T-helper 17 cell (primary cell): ENCODE measurements around the gene RAD51AP1. TPM values are rescaled to one million over a fixed set of nuclear protein-coding genes. Genes with fewer than 3 reads are reported as not detected.

Experiments used
- ATAC-seq: fragments of 150-1000 bp; cut with Tn5 transposase; 2 replicates; pipeline ENCODE4 v1.10.0; 2021; ENCODE audit warnings: mild to moderate bottlenecking, moderate library complexity
- DNase-seq, 3 donors: peaks; one replicate each; pipeline versions ENCODE4 v3.0.0 to v3.0.0-alpha.2; 2020 to 2021
- H3K9me3 ChIP-seq: one replicate; pipeline ENCODE4 v1.7.0; 2013; ENCODE audit warnings: low read length, mild to moderate bottlenecking; ENCODE audit not compliant: control insufficient read depth, poor library complexity, severe bottlenecking
- H3K27ac Mint-ChIP-seq: one replicate; pipeline ENCODE4 v1.8.0; 2022; ENCODE audit warnings: mild to moderate bottlenecking, moderate library complexity, mixed read lengths
- H3K27me3 Mint-ChIP-seq: one replicate; pipeline ENCODE4 v1.8.0; 2022; ENCODE audit warnings: mixed read lengths
- H3K36me3 Mint-ChIP-seq: one replicate; pipeline ENCODE4 v1.8.0; 2022; ENCODE audit warnings: low read depth, mixed read lengths
- H3K4me1 Mint-ChIP-seq: one replicate; pipeline ENCODE4 v1.8.0; 2022; ENCODE audit warnings: mild to moderate bottlenecking, mixed read lengths
- H3K4me3 Mint-ChIP-seq: one replicate; pipeline ENCODE4 v1.8.0; 2022; ENCODE audit warnings: mild to moderate bottlenecking, moderate library complexity, mixed read lengths
- total RNA-seq, 4 donors: library from RNA in 2 of 4; stranded (reverse) in 2 of 4; gene quantifications; one replicate each; pipeline ENCODE4 v1.2.3 and lab custom pipeline; 2022 to 2026

Gene RAD51AP1
- total RNA-seq, 2 donors from 2014 or later = 0.34 to 0.72 TPM

DNA sequence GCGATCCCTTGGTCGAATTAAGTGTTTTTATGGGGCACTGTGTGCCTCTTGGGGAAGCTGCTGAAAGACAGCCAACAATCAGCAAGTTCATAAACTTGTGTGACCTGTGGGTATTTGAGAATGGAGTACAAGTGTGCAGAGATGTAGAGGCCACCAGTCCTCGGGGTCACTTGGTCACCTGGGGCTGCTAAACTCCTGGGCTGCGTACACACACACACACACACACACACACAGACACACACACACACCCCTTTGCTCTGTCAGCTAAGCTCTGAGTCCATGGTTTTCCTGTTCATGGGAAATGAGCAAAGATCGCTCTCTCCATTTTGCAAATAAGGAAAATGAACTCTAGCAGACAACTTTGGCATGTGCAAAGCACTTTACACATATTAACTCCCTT, 47.8 kb downstream of the RAD51AP1 start:
- Mint-ChIP-seq H3K4me1 (no peaks in the 10 kb centered on the region), H3K27me3 (peaks cover 34% of the 10 kb centered on the region), H3K36me3 (peaks cover 2% of the 10 kb centered on the region), H3K27ac (no peak overlapping the region), H3K4me3 (no peak overlapping the region)
- H3K9me3 ChIP-seq = no peaks in the 10 kb centered on the region
- DNase-seq (no peak), ATAC-seq (no peak)

DNA sequence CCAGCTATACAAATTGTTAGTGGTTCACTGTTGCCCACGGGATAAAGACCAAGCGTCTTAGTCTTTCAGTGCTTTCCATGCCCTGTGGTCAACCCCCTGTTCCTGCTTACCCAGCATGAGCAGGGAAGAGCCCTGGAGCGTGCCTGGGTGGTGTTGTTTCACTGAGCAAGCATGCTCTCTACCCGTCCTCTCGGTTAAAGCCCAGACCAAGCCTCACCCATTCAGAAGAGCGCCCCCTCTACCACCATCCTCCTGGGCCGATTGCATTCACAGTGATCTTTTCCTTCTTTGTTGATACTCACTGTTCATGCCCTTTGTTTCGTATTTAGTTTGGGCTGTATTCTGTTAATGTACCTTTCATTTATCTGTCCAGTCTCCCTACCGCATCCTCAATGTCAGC, 48.4 kb downstream of the RAD51AP1 start:
- H3K36me3 Mint-ChIP-seq = peaks cover 2% of the 10 kb centered on the region
- peaks cover 36% of the 10 kb centered on the region for H3K27me3 Mint-ChIP-seq

DNA sequence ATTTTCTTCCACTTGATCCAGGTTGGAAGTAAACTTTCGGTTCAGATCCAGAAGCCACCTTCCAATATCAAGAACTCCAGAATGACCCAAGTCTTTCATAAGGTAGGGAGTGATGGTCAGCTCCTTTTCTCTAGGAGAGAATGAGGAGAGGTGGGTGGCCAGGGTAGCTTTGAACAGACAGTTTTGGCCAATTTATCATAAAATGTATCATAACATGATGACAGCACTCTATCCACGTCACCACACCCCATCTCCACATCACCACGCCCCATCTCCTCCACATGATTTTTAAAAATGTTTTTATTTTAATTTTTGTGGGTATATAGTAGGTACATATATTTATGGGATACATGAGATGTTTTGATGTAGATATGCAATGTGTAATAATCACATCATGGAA, 50.2 kb downstream of the RAD51AP1 start:
- Mint-ChIP-seq H3K27me3 (peaks cover 40% of the 10 kb centered on the region), H3K4me1 (no peaks in the 10 kb centered on the region), H3K27ac (no peak overlapping the region), H3K36me3 (peaks cover 2% of the 10 kb centered on the region), H3K4me3 (no peak overlapping the region)
- no peak for ATAC-seq
- H3K9me3 ChIP-seq = no peaks in the 10 kb centered on the region
- no peak for DNase-seq

More for the DNA sequence above, 48.4 kb downstream of the RAD51AP1 start:
- Mint-ChIP-seq H3K4me3 (no peak overlapping the region), H3K27ac (no peak overlapping the region), H3K4me1 (no peaks in the 10 kb centered on the region)
- H3K9me3 ChIP-seq = no peaks in the 10 kb centered on the region
- no peak for DNase-seq
- no peak for ATAC-seq

DNA sequence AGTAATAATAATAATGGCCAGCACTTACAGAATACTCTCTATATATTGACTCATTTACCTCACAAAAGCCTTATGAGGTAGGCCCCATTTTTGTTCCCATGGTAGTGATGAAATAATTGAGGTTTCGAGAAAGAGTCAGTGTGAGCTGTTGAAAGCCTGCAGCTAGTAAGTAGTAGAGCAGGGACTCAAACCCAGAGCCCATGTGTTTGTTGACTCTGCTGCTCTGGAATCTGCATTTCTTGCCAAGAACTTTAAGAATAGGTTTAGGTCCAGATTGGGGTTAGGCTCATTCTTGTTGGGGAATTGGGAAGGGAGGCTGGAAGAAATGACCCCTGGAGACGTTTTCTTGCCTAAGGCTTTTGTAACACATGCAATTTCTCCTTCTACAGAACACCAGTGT, 51.3 kb downstream of the RAD51AP1 start:
- Mint-ChIP-seq H3K27me3 (peaks cover 43% of the 10 kb centered on the region), H3K4me3 (no peak overlapping the region), H3K36me3 (peaks cover 2% of the 10 kb centered on the region), H3K4me1 (no peaks in the 10 kb centered on the region), H3K27ac (no peak overlapping the region)
- no peaks in the 10 kb centered on the region for H3K9me3 ChIP-seq
- ATAC-seq = no peak
- DNase-seq = no peak

DNA sequence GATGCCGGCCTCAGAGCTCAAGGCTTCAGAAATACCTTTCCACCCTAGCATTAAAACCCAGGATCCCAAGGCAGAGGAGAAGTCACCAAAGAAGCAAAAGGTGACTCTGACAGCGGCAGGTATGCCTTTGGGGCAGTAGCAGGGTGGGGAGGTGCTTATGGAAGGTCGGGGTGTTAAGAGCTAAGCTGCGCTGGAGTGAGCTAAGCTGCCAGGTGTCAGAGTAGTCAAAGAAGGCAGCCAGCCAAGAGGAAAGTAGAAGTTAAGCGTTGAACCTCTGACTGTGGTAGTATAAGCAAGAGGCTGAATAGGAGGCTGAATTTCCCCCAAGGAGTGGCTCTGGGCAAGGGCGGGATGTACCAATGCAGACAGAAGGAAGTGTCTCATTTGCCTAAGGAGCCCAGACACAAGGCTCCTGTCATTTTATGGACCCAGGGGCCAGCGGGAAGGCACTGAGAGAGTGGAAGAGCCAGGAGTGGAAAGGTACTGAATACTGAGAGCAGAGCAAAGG, 52.5 kb downstream of the RAD51AP1 start:
- H3K9me3 ChIP-seq = no peaks in the 10 kb centered on the region
- Mint-ChIP-seq H3K27ac (no peak overlapping the region), H3K27me3 (peaks cover 49% of the 10 kb centered on the region), H3K4me1 (no peaks in the 10 kb centered on the region), H3K36me3 (peaks cover 2% of the 10 kb centered on the region), H3K4me3 (no peak overlapping the region)
- ATAC-seq (no peak), DNase-seq (no peak)

DNA sequence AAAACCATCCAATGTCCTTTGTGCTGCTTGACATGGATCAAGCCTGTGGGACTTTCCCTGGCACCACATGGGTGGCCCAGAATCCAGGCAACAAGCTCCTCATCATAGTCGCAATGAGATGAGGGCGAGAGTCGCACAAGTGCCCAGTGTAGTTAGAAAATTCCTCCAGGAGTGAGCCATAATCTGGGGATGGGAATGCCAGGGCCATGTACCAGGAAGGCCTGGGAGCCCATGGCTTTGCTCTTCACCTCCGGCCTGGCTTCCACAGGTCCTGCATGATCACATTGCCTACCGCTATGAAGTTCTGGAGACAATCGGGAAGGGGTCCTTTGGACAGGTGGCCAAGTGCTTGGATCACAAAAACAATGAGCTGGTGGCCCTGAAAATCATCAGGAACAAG, 57.2 kb downstream of the RAD51AP1 start:
- DNase-seq = no peak
- Mint-ChIP-seq H3K27me3 (peaks cover 39% of the 10 kb centered on the region), H3K36me3 (no peaks in the 10 kb centered on the region), H3K4me1 (no peaks in the 10 kb centered on the region), H3K27ac (no peak overlapping the region), H3K4me3 (no peak overlapping the region)
- no peaks in the 10 kb centered on the region for H3K9me3 ChIP-seq
- no peak for ATAC-seq

DNA sequence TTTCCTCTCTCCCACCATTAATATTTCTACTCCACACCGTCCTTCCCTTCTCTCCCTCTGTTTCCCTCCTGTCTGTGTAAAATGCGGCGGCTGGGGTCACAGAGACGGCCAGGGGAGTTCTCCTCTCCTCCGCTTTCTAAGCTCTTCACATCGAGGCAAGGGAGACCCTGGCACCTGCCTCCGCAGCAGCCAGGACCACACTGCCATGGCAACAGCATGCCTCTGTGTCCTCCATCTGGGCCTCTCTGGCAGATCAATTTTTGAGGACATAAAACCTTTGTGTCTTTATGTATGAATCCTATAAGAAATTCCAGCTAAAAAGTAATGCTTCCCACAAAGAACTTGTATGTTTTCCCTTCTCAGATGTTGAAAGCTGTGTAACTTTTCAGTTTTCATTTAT, 64.7 kb downstream of the RAD51AP1 start:
- no peak for ATAC-seq
- no peak for DNase-seq
- no peaks in the 10 kb centered on the region for H3K9me3 ChIP-seq
- H3K27ac Mint-ChIP-seq = no peak overlapping the region
- peaks cover 15% of the 10 kb centered on the region for H3K4me1 Mint-ChIP-seq
- peaks cover 32% of the 10 kb centered on the region for H3K27me3 Mint-ChIP-seq
- H3K36me3 Mint-ChIP-seq = peaks cover 14% of the 10 kb centered on the region
- no peak overlapping the region for H3K4me3 Mint-ChIP-seq

DNA sequence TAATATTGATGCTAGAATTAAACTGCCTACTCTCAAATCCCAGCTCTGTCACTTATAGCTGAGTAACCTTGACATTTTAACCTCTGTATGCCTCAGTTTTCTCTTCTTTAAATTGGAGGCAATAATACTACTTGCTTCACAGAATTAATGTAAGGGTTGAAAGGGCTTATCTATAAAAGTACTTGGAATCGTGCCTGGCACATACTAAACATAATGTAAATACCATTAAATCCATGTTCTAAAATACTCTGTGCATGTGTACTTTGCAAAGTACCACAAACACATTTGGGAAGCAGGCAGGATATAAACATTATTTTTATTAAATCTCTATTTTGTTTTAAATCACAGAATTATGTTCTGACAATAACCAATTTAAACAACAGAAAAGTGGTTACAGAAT, 65.3 kb downstream of the RAD51AP1 start:
- peaks cover 30% of the 10 kb centered on the region for H3K27me3 Mint-ChIP-seq
- peaks cover 14% of the 10 kb centered on the region for H3K36me3 Mint-ChIP-seq
- peaks cover 15% of the 10 kb centered on the region for H3K4me1 Mint-ChIP-seq
- H3K9me3 ChIP-seq = no peaks in the 10 kb centered on the region
- no peak overlapping the region for H3K27ac Mint-ChIP-seq
- no peak overlapping the region for H3K4me3 Mint-ChIP-seq
- ATAC-seq (no peak), DNase-seq (no peak)

DNA sequence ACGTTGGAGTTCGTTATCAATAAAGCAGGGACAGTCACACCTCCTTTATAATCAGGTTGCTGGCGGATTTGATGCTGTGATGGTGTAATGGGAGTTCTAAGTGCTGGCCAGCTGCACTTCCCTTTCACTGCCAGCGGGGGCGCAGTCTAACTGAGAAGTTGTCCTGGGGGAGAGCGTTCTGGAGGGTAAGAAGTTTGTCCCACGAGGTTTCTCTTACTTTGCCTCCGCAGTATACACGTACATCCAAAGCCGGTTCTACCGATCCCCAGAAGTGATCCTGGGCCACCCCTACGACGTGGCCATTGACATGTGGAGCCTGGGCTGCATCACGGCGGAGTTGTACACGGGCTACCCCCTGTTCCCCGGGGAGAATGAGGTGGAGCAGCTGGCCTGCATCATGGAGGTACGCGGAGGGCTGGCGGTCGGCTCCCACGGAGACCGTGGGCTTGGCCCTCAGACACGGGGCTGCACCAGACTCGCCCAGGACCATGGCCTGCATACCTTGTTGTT, 66.0 kb downstream of the RAD51AP1 start:
- DNase-seq = peak; percentile 53 to 70 (median 57)
- H3K36me3 Mint-ChIP-seq = peaks cover 14% of the 10 kb centered on the region
- H3K9me3 ChIP-seq = no peaks in the 10 kb centered on the region
- peak overlapping the region; percentile 93 for H3K27ac Mint-ChIP-seq
- H3K4me1 Mint-ChIP-seq = peaks cover 19% of the 10 kb centered on the region
- H3K27me3 Mint-ChIP-seq = peaks cover 23% of the 10 kb centered on the region
- peak; percentile 98 for ATAC-seq
- peak overlapping the region; percentile 99 for H3K4me3 Mint-ChIP-seq

DNA sequence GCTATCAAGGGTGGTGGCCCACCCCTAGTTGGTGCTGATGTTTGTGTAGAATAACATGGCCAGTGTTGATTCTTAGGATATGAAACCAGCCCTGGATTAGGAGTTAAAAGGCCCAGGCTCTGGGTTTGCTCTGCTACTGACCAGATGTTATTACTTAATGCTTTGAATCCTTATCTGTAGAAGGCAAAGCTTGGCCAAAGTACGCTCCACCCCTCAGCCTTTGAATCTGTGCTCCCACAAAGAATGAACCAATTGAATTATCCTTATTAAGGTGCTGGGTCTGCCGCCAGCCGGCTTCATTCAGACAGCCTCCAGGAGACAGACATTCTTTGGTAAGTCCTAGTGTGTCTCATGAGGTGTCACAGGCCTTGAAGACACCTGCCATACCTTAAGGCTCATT, 68.4 kb downstream of the RAD51AP1 start:
- DNase-seq (no peak), ATAC-seq (no peak)
- peaks cover 19% of the 10 kb centered on the region for H3K4me1 Mint-ChIP-seq
- no peaks in the 10 kb centered on the region for H3K9me3 ChIP-seq
- peaks cover 14% of the 10 kb centered on the region for H3K36me3 Mint-ChIP-seq
- no peak overlapping the region for H3K4me3 Mint-ChIP-seq
- H3K27me3 Mint-ChIP-seq = peaks cover 20% of the 10 kb centered on the region
- peak overlapping the region; percentile 66 for H3K27ac Mint-ChIP-seq

DNA sequence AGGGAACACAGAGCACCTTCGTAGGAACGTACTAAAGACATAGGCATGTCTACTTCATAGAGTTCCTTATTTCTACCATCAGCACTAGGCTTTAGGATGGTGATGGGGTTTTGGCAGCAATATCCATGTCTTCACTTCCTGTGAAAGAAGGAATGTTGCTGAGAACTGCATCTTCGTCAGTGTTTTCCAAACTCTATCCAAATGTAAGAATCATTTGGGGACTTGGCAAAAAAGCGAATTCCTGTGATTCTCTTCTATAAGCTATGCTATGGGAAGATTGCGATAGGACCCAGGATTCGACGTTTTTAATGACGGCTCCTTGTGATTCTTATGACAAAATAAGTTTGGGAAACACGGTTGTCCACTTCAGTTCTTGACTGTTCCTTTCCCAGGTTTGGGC, 70.4 kb downstream of the RAD51AP1 start:
- H3K9me3 ChIP-seq = no peaks in the 10 kb centered on the region
- Mint-ChIP-seq H3K36me3 (peaks cover 9% of the 10 kb centered on the region), H3K4me1 (peaks cover 19% of the 10 kb centered on the region), H3K27ac (peak overlapping the region; percentile 63), H3K27me3 (peaks cover 4% of the 10 kb centered on the region), H3K4me3 (no peak overlapping the region)
- DNase-seq (no peak), ATAC-seq (no peak)

Other genes starting within 250 kb of the RAD51AP1 start
- 10 to 100 TPM in 1 of 2 donors, 1 to 10 TPM in 1; 7.8 to 10.7 TPM for gene TIGAR, start 217.7 kb upstream of the RAD51AP1 start, total RNA-seq
- not detected for gene FGF23, start 159.2 kb upstream of the RAD51AP1 start, total RNA-seq
- not detected for gene FGF6, start 93.1 kb upstream of the RAD51AP1 start, total RNA-seq
- gene DYRK4, start 23.3 kb downstream of the RAD51AP1 start, total RNA-seq = 10 to 100 TPM; 10.4 to 11.1 TPM
- 1 to 10 TPM; 1.6 to 2.6 TPM for gene AKAP3, start 110.2 kb downstream of the RAD51AP1 start, total RNA-seq
- gene NDUFA9, start 110.2 kb downstream of the RAD51AP1 start, total RNA-seq = 10 to 100 TPM; 61.3 to 80.8 TPM
- gene GALNT8, start 181.5 kb downstream of the RAD51AP1 start, total RNA-seq = 1 to 10 TPM; 1.4 TPM